ENCODE results near the gene SND1.

Gene SND1

GRCh38 chr7:127713006-127713405, 61.0 kb downstream of the SND1 start:
- Histone ChIP-seq H3K4me3 (ENCODE audit: low read length) (no peak overlapping the region), H3K9me3 (replicated peaks; ENCODE audit: low read length) (peaks cover 7% of the 10 kb centered on the region), H3K4me1 (ENCODE audit: control insufficient read depth, insufficient read depth, low read length) (peaks cover 6% of the 10 kb centered on the region), H3K9ac (ENCODE audit: low read depth, low read length) (no peak overlapping the region), H3K36me3 (ENCODE audit: insufficient read depth, low read length) (peaks cover 53% of the 10 kb centered on the region), H3K27me3 (ENCODE audit: control insufficient read depth, insufficient read depth, low read length) (no peaks in the 10 kb centered on the region), H3K4me2 (ENCODE audit: low read length) (no peak overlapping the region)

- Histone ChIP-seq H3K4me3 (ENCODE audit: low read length) (no peak overlapping the region), H3K36me3 (ENCODE audit: insufficient read depth, low read length) (peaks cover 57% of the 10 kb centered on the region), H3K9me3 (replicated peaks; ENCODE audit: low read length) (peaks cover 7% of the 10 kb centered on the region), H3K27me3 (ENCODE audit: control insufficient read depth, insufficient read depth, low read length) (no peaks in the 10 kb centered on the region), H3K4me2 (ENCODE audit: low read length) (no peak overlapping the region), H3K9ac (ENCODE audit: low read depth, low read length) (no peak overlapping the region), H3K4me1 (ENCODE audit: control insufficient read depth, insufficient read depth, low read length) (no peaks in the 10 kb centered on the region)
Measured at GRCh38 chr7:127713758-127714157, 61.8 kb downstream of the SND1 start.

- Histone ChIP-seq H3K9ac (ENCODE audit: low read depth, low read length) (no peak overlapping the region), H3K36me3 (ENCODE audit: insufficient read depth, low read length) (peaks cover 50% of the 10 kb centered on the region), H3K27me3 (ENCODE audit: control insufficient read depth, insufficient read depth, low read length) (no peaks in the 10 kb centered on the region)
Measured at GRCh38 chr7:127715272-127715671, 63.3 kb downstream of the SND1 start.

GRCh38 chr7:127715901-127716300, 63.9 kb downstream of the SND1 start:
- H3K36me3 ChIP-seq (ENCODE audit: insufficient read depth, low read length): peaks cover 51% of the 10 kb centered on the region
- no peaks in the 10 kb centered on the region for H3K27me3 ChIP-seq (ENCODE audit: control insufficient read depth, insufficient read depth, low read length)
- no peaks in the 10 kb centered on the region for H3K4me1 ChIP-seq (ENCODE audit: control insufficient read depth, insufficient read depth, low read length)
- no peak overlapping the region for H3K4me2 ChIP-seq (ENCODE audit: low read length)
- H3K9ac ChIP-seq (ENCODE audit: low read depth, low read length): no peak overlapping the region
- no peak overlapping the region for H3K4me3 ChIP-seq (ENCODE audit: low read length)
- peaks cover 3% of the 10 kb centered on the region for H3K9me3 ChIP-seq (replicated peaks; ENCODE audit: low read length)

More at GRCh38 chr7:127715272-127715671, 63.3 kb downstream of the SND1 start:
- Histone ChIP-seq H3K4me2 (ENCODE audit: low read length) (no peak overlapping the region), H3K4me1 (ENCODE audit: control insufficient read depth, insufficient read depth, low read length) (no peaks in the 10 kb centered on the region), H3K4me3 (ENCODE audit: low read length) (no peak overlapping the region), H3K9me3 (replicated peaks; ENCODE audit: low read length) (peaks cover 7% of the 10 kb centered on the region)

- H3K4me1 ChIP-seq (ENCODE audit: control insufficient read depth, insufficient read depth, low read length): no peaks in the 10 kb centered on the region
- H3K4me2 ChIP-seq (ENCODE audit: low read length): no peak overlapping the region
- no peak overlapping the region for H3K4me3 ChIP-seq (ENCODE audit: low read length)
- no peaks in the 10 kb centered on the region for H3K9me3 ChIP-seq (replicated peaks; ENCODE audit: low read length)
- no peak overlapping the region for H3K9ac ChIP-seq (ENCODE audit: low read depth, low read length)
- H3K36me3 ChIP-seq (ENCODE audit: insufficient read depth, low read length): peaks cover 58% of the 10 kb centered on the region
- H3K27me3 ChIP-seq (ENCODE audit: control insufficient read depth, insufficient read depth, low read length): no peaks in the 10 kb centered on the region
Measured at GRCh38 chr7:127717502-127718339, 65.7 kb downstream of the SND1 start.

GRCh38 chr7:127718340-127718679, 66.3 kb downstream of the SND1 start:
- H3K9me3 ChIP-seq (replicated peaks; ENCODE audit: low read length): no peaks in the 10 kb centered on the region
- no peaks in the 10 kb centered on the region for H3K27me3 ChIP-seq (ENCODE audit: control insufficient read depth, insufficient read depth, low read length)
- H3K9ac ChIP-seq (ENCODE audit: low read depth, low read length): no peak overlapping the region
- no peaks in the 10 kb centered on the region for H3K4me1 ChIP-seq (ENCODE audit: control insufficient read depth, insufficient read depth, low read length)
- peaks cover 57% of the 10 kb centered on the region for H3K36me3 ChIP-seq (ENCODE audit: insufficient read depth, low read length)
- no peak overlapping the region for H3K4me3 ChIP-seq (ENCODE audit: low read length)
- H3K4me2 ChIP-seq (ENCODE audit: low read length): no peak overlapping the region

GRCh38 chr7:127726476-127726875, 74.5 kb downstream of the SND1 start:
- Histone ChIP-seq H3K9me3 (replicated peaks; ENCODE audit: low read length) (no peaks in the 10 kb centered on the region), H3K27me3 (ENCODE audit: control insufficient read depth, insufficient read depth, low read length) (no peaks in the 10 kb centered on the region), H3K9ac (ENCODE audit: low read depth, low read length) (no peak overlapping the region), H3K36me3 (ENCODE audit: insufficient read depth, low read length) (peaks cover 67% of the 10 kb centered on the region), H3K4me1 (ENCODE audit: control insufficient read depth, insufficient read depth, low read length) (no peaks in the 10 kb centered on the region), H3K4me2 (ENCODE audit: low read length) (no peak overlapping the region), H3K4me3 (ENCODE audit: low read length) (no peak overlapping the region)

GRCh38 chr7:127730658-127731276, 78.8 kb downstream of the SND1 start:
- Histone ChIP-seq H3K4me2 (ENCODE audit: low read length) (no peak overlapping the region), H3K27me3 (ENCODE audit: control insufficient read depth, insufficient read depth, low read length) (no peaks in the 10 kb centered on the region), H3K4me3 (ENCODE audit: low read length) (no peak overlapping the region), H3K9ac (ENCODE audit: low read depth, low read length) (no peak overlapping the region), H3K36me3 (ENCODE audit: insufficient read depth, low read length) (peaks cover 55% of the 10 kb centered on the region), H3K4me1 (ENCODE audit: control insufficient read depth, insufficient read depth, low read length) (no peaks in the 10 kb centered on the region), H3K9me3 (replicated peaks; ENCODE audit: low read length) (no peaks in the 10 kb centered on the region)

GRCh38 chr7:127731431-127732080, 79.6 kb downstream of the SND1 start:
- Histone ChIP-seq H3K9me3 (replicated peaks; ENCODE audit: low read length) (no peaks in the 10 kb centered on the region), H3K4me1 (ENCODE audit: control insufficient read depth, insufficient read depth, low read length) (no peaks in the 10 kb centered on the region), H3K27me3 (ENCODE audit: control insufficient read depth, insufficient read depth, low read length) (no peaks in the 10 kb centered on the region), H3K4me2 (ENCODE audit: low read length) (no peak overlapping the region), H3K4me3 (ENCODE audit: low read length) (no peak overlapping the region), H3K9ac (ENCODE audit: low read depth, low read length) (no peak overlapping the region), H3K36me3 (ENCODE audit: insufficient read depth, low read length) (peaks cover 51% of the 10 kb centered on the region)

GRCh38 chr7:127732306-127732705, 80.3 kb downstream of the SND1 start:
- Histone ChIP-seq H3K27me3 (ENCODE audit: control insufficient read depth, insufficient read depth, low read length) (no peaks in the 10 kb centered on the region), H3K4me1 (ENCODE audit: control insufficient read depth, insufficient read depth, low read length) (no peaks in the 10 kb centered on the region), H3K4me2 (ENCODE audit: low read length) (no peak overlapping the region), H3K4me3 (ENCODE audit: low read length) (no peak overlapping the region), H3K36me3 (ENCODE audit: insufficient read depth, low read length) (peaks cover 47% of the 10 kb centered on the region), H3K9ac (ENCODE audit: low read depth, low read length) (no peak overlapping the region), H3K9me3 (replicated peaks; ENCODE audit: low read length) (no peaks in the 10 kb centered on the region)

- Histone ChIP-seq H3K27me3 (ENCODE audit: control insufficient read depth, insufficient read depth, low read length) (no peaks in the 10 kb centered on the region), H3K36me3 (ENCODE audit: insufficient read depth, low read length) (peaks cover 43% of the 10 kb centered on the region)
Measured at GRCh38 chr7:127733986-127734385, 82.0 kb downstream of the SND1 start.

More at GRCh38 chr7:127733986-127734385, 82.0 kb downstream of the SND1 start:
- H3K4me3 ChIP-seq (ENCODE audit: low read length): no peak overlapping the region
- H3K4me2 ChIP-seq (ENCODE audit: low read length): no peak overlapping the region
- H3K9ac ChIP-seq (ENCODE audit: low read depth, low read length): no peak overlapping the region
- no peaks in the 10 kb centered on the region for H3K9me3 ChIP-seq (replicated peaks; ENCODE audit: low read length)
- no peaks in the 10 kb centered on the region for H3K4me1 ChIP-seq (ENCODE audit: control insufficient read depth, insufficient read depth, low read length)
